ENCODE data around the gene TMEM255A. TPM values are rescaled to one million over a fixed set of nuclear protein-coding genes. Genes with fewer than 3 reads are reported as not detected.

Gene TMEM255A
- total RNA-seq, 1 donor from 2014 or later = not detected

DNA sequence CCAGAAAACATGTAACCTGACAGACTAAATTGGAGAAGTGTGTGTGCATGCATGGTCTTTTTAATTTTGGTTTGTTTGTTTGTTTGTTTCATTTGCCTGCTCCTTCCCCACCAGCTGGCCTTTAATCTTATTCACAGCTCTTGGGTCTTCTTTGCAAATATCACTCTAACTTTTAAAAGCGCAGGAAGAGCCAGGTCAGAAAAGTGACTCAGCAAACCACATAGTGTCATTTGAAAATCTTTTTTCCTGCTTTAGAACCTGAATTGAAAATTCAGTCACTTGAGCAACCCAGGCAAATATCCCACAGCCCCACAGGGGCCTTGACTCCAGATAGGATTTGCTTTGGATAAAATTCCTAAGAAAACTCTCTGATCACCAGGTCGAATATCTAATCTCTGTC, 4.6 kb downstream of the TMEM255A start:
- DNase-seq = no peak

DNA sequence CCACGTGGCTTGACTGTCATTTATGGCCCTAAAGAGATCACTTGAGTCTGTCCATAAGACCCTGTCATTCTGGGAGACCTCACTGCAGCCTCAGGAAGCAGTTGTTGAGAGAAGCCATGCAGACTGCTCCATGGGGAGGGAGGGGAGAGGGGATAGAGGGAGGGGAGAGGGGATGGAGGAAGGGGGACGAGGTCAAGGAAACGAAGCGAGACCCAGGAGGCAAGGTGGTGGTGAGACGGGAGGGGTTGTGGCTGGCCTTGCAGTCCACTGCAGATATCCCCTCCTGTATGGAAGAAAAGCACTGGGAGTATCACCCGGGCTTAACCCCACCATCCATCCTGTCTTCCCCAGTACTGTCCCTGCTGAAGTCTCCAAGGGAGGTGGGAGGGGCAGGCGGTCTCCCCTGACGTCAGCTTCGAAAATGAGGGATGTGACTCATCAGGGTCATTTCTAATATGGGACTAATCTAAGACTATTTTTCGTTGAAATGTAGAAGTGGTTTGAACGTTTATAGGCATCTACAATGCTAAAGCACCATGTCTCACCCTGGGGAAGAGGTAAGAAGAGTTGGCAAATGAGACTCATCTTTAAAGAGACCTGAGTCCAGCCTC, 5.6 kb downstream of the TMEM255A start:
- DNase-seq = no peak

DNA sequence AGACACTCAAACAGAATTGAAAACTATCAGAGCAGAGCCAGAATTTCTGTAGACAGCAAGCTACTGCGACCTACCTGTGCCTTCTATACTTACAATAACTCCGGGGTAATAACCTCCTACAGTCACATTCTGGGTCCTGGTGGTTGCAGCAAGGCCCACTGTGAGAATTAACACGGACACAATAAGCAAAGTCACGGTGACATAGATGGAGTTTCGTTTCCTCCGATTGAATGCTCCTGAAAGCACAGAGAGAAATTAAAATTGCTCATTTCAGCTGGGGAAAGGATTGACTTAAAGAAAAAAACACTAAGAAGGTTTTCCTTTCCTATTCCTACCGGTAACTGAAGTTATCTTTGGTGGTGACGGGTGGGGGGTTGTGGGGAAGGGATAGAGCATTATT, 7.0 kb downstream of the TMEM255A start:
- DNase-seq = no peak

DNA sequence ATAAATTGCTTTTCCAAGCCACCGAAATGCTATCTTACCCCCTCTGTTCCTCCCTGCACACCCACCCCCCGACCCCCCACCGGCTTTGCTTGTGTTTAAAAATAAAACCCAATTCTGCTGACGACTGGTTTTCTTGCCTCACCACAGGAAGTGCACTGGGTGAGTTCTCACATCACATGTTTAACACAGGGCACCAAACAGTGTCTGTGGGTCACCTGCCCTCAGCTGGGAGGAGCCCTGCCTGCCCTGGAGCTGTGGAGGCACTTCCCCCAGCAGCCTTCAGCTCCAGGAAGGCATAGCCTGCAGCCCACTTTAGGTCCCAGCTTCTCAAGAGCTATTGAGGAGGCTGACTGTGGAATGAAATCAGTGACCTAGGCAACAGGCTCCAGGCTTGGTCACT, 8.8 kb downstream of the TMEM255A start:
- DNase-seq = no peak

DNA sequence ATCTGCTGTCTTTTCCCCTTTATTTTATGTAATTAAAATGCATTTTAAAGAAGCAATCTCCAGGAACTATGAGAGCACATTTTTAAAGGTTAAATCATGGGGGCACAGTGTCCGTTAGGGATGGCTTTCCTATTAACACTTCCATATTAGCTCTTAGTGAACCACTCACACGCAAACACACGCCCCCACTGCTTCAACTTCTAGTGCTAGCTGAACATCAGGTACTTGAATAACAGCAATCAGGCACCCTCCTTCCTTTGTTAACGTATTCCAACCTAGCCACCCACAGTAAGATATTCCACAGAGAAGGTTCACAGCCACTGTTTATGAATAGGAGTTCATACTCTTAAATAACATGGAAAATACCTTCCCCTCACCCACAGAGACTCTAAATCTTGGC, 9.3 kb downstream of the TMEM255A start:
- DNase-seq = no peak

DNA sequence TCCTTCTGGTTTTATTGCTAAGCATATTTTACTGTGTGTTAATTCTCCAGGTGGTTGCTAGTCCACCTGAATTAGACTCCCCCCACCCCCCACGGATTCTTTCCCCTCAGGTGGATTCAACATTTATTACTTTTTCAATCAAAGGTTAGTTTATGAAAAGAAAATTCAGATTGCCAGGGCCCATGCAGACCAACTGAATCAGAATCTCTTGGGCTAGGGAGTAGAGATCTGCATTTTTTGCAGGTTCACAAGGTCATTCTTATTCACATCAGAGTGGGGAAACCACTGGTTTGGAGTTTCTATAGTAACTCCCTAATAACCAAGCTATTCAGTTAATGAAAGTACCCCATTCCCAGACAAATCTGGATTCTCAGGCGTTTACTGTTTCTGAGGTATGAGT, 9.8 kb downstream of the TMEM255A start:
- no peak for DNase-seq

DNA sequence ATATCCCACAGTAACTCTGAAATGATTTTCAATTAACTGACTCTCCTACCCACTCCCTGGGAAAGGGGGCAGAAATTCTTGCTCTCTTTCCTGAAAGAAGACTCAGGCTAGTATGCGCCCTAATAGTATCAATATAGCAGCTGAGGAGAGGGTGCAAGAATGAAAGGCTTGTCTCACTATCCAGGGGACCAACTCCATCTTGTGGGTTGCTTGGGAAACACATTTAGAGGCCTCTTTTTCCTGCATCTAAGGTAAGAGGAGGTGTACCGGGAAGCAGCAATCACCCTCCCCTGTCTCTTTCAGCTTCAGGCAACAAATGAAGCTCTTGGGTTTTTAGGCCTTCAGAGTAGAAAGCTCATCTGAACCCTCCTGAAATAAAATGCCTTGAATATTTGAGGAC, 11.3 kb downstream of the TMEM255A start:
- no peak for DNase-seq

DNA sequence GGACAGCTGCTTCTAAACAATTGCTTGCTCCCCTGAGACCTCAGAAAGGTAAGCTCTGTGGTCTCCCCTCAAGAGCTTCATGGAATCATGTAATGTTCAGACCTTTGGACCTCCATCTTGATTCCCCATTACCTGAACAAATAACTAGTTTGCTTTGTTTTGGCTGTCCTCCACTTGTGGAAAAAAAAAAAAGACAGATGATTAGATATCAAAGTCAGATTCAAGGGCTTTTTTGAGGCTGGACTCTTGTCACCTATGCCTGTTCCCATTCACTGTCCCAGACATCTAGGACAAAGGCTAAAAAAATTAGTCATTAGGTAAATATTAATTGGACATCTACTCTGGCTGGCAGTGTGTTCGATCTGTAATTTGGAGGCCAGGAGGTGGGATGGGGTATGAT, 13.3 kb downstream of the TMEM255A start:
- no peak for DNase-seq

DNA sequence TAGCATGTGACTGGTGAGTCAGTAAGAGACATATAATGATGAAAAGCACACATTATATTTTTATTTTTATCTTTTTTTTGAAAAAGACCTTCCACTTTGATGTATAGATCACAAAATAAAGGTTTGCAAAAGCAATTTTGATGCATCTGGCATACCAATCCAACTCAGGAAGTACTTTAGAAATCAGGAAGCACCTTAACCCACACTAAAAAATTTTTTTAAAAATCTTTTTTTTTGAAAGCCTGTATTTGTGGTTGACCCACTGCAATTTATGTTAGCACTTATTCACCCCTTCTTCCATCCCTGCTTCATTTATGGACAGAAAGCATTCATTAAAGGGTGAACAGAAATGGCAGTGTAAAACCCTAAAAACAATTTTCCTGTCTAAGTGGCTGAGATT, 16.6 kb downstream of the TMEM255A start:
- DNase-seq = no peak

DNA sequence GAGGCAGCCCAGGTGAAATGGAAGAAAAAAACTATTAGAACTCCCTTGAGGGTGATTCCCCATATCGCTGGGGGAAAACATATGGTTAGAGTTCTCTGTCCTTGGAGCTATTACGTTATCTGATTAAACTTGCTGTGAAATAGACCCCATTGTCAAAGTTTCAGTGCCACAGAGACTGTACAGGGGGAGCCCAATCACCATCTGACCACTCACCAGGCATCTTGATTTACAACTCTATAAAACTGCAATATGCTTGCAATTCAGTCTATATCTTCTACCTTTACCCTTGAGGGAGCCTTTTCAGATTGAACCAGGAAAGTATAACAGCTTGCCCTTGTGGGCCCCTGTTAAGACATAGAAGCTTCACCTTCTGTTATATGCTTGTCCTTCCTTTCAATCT, 18.2 kb downstream of the TMEM255A start:
- no peak for DNase-seq

DNA sequence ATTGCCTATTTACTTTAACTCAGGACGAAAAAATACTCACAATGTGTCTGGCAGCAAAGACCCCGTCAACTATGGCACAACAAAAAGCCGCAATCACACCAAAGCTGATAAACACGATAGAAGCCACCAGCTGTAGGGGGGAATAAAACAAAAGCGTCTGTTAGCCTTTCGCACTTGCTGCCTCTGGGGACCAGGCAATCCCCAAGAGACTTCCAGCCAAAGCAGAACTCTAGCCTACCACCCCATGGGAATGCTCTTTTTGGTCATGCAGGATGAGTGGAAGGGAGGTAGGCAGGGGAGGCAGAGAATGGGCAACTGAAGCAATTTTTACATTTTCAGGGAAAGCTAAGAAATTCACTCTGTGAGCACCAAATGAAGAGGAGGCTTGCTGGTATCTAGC, 20.1 kb downstream of the TMEM255A start:
- DNase-seq = no peak

DNA sequence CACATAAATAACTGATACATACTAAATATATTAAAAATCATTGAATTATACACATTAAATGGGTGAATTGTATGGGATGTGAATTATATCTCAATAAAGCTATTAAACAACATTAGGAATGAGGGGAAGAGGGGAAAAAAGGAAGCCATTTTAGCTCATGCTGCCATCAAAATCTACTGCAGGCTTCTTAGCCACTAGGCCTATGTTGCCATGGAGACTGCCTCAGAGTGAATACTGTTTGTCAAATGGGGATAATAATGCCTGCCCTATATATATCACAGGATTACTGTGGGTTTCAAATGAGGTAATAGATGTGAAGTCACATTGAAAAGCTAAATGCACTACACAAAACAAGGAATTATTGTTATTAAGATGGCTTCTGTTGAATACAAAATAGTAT, 21.2 kb downstream of the TMEM255A start:
- DNase-seq = no peak

DNA sequence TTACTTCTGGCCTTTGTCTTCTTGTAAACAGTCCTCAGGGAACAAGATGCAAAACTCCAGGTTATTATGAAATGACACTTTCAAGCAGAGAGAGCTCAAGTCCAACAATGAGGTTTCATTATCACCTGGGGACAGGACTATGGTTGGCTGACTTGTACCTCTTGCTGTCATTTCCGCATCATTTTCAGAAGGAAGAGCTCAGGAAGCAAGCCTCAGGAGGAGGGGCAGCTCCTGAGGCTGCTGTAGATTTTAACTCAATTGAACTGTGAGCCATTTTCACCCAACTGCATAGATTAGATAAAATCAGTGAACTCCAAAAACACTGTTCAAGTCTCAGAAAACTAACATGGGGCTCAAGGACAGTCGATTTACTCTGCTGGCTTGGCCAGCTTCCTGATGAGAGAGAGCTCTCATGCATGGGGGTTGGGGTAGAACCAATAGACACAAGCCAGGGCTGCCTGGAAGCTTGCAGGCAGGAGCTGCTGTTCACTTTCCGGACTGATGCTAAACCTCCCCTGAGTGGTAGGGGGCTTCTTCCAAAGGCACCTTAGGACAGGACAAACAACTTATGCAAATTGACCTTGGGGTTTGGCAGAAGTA, 23.6 kb downstream of the TMEM255A start:
- DNase-seq = no peak

DNA sequence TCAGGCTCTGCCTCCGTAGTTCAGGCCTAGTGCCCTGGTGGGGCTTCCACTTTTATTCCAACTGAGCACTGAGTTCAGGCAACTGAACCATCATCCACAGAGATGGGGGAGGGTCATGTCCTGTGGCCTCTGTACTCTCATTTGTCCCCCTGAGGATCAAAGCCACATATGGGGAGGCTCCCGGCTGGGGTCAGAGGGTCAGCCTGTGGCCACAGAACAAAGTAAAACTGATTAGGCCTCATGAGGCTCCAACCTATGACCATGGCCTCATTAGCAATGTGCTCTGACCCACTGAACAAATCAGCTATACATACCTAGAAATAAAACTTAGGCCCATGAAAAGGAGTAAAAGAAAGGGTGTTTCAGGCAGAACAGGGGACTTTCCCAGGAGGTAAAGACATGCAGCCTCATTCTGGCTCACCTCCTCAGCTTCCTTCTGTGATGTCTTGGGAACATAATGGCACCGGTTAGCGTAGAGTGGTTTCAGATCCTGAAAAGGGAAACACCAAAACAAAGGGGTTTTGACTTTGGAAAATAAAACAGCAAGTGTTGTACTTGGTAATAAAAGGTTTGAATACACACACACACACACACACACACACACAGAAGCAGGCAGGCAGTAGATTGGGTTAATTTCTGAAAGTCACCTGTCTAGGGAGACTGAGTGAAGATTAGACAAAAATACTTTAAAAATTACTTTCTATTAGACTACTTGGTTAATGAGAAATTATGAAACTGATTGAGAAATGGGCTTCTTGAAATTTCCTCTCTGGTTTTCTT, 24.3 kb downstream of the TMEM255A start:
- DNase-seq = no peak

DNA sequence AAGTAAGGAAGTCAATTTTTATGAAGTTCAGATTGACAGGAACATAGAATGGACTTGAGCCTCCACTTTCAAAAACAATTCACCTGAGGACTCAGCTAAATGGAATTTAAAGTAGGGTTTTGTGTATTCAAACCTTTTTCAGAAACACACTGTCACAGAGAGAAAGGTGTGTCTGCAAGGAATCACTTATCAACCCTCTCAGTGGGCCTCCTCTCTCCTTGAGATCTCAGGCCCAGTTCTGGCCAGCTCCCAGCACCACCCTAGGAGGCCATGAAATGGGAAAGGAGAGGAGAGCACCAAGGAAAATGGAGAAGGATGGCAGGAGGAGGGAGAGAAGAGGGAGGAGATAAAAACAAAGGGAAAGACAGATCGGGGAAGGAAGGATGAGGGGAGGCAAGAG, 28.6 kb downstream of the TMEM255A start:
- no peak for DNase-seq

DNA sequence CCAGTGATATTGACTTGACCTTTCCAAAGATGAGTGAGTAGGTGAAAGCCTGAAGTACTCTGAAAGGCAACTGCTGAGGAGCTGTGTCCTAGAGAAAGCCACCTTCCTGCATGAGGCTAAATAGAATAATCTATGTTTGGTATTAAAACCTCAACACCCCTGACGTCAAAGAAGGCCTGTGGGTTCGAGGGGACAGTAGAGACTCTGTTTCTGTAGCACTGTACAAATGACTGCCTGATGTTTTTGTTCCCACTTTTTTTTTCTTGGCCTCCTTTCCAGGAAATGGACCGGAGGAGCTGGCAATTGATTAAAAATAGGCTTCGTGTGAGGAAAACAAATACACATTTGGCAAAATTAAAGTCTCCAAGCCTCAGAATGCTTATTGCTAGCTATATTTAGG, 29.5 kb downstream of the TMEM255A start:
- DNase-seq = no peak

DNA sequence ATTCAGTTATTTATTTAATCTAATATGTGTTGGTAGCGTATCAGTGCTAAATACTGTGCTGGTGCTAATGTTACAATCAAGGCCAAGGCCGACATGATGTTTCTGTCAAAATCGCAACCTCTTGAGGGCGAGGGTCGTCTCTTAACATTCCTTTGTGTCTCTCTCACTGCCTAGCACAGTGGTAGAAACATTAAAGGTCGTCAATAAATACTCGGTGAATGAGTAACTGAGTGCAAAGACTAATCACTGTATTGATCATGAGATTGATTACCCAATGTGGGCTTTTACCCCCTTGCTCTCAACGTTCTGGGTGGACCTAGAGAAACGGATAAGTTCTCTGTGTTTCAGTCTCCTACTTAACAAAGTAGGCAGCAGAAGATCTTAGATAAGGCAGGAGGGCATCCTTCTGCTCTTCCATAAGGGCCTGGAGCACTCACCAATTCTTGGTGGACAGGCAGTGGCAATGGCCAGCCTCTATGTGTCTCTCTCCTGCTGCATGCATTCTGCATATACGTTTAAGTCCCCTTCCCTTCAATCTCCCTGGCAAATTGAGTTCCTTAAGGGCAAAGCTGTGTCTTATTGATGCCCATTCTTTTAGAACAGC, 30.1 kb downstream of the TMEM255A start:
- no peak for DNase-seq

DNA sequence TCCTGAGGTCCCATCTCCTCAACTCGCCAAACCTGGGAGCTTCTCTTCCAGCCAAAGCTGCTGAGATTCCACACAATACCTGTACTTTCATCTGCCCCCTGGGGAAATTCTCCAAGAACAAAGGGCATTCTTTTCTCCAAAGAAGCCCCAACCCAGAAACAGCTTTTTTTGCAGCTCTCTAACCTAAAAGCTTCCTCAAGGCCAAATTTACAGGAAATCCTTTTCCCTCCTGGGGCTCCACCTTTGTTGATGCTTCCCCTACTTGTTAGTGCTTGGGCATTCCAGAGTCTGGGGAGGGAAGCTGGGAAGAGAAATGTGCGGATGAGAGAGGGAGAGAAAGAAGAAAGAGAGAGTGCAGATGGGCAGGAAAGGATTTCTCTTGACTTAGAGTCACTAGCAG, 36.3 kb downstream of the TMEM255A start:
- no peak for DNase-seq

DNA sequence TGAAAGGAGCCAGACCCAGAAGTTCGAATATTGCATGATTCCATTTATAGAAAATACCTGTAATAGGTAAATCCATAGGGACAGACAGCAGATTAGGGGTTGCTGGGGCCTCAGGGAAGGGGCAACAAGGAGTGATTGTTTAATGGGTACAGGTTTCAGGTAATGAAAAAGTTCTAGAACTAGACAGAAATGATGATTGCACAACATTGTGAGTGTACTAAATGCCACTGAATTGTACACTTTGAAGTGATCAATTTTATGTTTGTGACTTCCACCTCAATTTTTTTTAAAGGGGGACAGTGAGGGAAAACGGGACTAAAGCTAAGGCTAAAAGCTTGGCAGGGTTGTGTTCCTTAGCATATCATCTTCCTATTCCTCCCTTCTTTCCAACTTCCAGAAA, 37.1 kb downstream of the TMEM255A start:
- DNase-seq = no peak

DNA sequence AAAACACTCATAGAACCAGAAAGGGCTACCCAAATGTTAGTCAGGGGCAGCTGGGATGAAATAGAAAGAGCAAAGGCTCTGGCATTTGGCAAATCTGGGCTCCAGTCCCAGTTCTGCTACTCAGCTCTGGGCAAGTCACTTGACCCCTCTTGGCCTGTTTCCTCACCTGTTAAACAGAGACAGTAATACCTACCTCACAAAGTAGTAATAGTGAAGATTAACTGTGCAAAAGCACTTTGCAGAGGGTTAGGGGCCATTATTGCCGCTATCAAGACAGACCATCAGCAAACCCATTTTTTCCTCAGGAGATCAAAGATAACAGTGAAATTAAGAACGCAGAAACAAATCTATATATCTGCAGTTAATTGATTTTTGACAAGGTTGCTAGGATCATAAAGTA, 40.0 kb downstream of the TMEM255A start:
- no peak for DNase-seq

DNA sequence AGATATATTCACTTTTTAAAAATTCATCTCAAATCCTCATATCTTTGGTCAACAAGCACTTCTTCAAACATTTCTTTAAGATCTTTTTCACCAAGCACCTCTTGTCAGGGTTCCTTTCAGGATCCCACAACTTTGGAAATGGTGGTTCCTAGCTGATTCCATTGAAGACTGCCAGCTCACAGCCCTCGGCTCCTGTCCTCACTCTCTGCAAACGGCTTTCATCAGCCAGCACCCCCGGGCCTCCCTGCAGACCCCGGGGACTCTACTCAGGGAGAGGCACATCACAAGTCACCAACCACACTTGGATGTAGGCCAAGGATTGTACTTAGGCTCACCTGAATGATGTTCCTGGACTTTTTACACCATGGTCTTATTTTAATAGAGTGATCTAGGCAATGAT, 40.7 kb downstream of the TMEM255A start:
- no peak for DNase-seq

DNA sequence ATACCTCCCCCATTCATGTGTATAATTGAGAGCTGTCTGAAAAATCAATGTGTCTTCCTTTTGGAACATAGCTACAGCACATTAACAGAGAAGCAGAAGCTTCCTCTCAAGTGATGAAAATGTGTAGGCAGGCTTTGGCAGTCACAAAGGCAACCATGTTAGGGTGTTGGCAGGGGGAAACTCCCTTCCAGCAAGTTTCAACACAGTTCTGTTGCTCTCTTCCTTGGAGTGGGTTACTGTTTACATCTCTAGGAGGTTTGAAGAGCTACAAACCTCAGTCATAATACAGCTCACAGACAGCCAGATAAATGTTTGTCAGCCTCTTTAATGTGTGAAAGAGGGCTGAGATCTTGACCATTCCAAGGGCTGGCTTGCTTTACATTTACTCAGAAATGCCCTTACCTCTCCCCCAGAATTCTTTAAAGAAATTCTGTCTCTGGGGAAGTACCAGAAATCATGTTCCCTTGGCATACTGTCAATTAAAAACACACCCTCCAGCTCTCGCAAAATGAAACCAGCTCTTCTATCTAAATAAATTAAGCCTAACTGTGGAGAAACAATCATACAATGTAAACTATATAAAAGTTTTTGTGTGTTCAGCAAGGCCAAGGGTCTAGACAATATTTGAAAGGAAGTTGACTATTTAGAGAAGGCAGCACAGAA, 41.8 kb downstream of the TMEM255A start:
- no peak for DNase-seq

DNA sequence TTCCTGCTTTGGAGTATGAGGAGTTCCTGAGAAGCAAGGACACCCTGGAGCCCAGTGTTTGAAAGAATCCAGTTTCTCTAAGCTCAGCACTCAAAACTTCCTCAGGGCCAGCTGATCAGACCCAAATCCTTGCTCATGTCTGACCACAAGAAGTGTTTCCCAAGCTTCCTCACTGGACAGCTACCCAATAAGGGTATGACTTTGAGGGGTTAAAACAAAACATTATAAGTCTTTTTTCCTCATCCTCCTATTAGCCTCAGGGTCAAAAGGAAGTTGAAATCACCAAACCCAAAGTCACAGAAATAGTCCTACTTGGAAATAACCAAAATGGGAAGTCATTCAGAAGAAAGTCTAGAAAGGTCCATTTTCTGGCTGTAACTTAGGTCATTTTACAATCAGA, 46.9 kb downstream of the TMEM255A start:
- no peak for DNase-seq
